Measurements from ENCODE around the gene C1QBP. TPM values are rescaled to one million over a fixed set of nuclear protein-coding genes. Genes with fewer than 3 reads are reported as not detected.

The C1QBP gene
- total and polyA plus RNA-seq, 8 donors: 23.7 to 68.2 (median 46.8) TPM

GRCh38 chr17:5413682-5414081 lies 25.3 kb downstream of the C1QBP start:
- ATAC-seq: peak in 2 of 4 donors; percentile 26 to 59
- DNase-seq: no peak
- Histone ChIP-seq H3K36me3 (peaks cover 0 to 51% (median 13%) of the 10 kb centered on the region in 3 donors), H3K27ac (no peak overlapping the region), H3K4me3 (no peak overlapping the region), H3K4me1 (peaks cover 0 to 18% (median 11%) of the 10 kb centered on the region in 3 donors), H3K9me3 (no peaks in the 10 kb centered on the region), H3K27me3 (no peaks in the 10 kb centered on the region)
- WGBS, 2 donors: 81 to 88% methylated on average over 4 of the region's 4 CpGs
- TF ChIP-seq CTCF (IDR thresholded peaks at IDR 0.05): no peak
- intact Hi-C loops (cut with DNase I): no loop called here
- no peak for FAIRE-seq

- FAIRE-seq (no peak), DNase-seq (no peak), ATAC-seq (no peak)
- TF ChIP-seq CTCF (IDR thresholded peaks at IDR 0.05): no peak
- intact Hi-C loops (cut with DNase I): no loop called here
- peaks cover 0 to 72% (median 32%) of the 10 kb centered on the region in 3 donors for H3K36me3 ChIP-seq
- no peak overlapping the region for H3K4me3 ChIP-seq
- no peaks in the 10 kb centered on the region for H3K4me1 ChIP-seq
- no peaks in the 10 kb centered on the region for H3K27me3 ChIP-seq
- H3K27ac ChIP-seq: no peak overlapping the region
- no peaks in the 10 kb centered on the region for H3K9me3 ChIP-seq
- 96 to 97% methylated on average over 7 of the region's 7 CpGs for WGBS, 2 donors
Measured at GRCh38 chr17:5410594-5411272, 28.2 kb downstream of the C1QBP start.

- H3K27me3 ChIP-seq: no peaks in the 10 kb centered on the region
- no peak for TF ChIP-seq CTCF (IDR thresholded peaks at IDR 0.05)
- H3K9me3 ChIP-seq: no peaks in the 10 kb centered on the region
- intact Hi-C loops (cut with DNase I): no loop called here
- no peak for FAIRE-seq
- no peak for DNase-seq
- no peak overlapping the region for H3K4me3 ChIP-seq
- ATAC-seq: no peak
- no peak overlapping the region for H3K27ac ChIP-seq
- 81 to 82% methylated on average over 5 of the region's 5 CpGs for WGBS, 2 donors
- no peaks in the 10 kb centered on the region for H3K4me1 ChIP-seq
- peaks cover 0 to 79% (median 45%) of the 10 kb centered on the region in 3 donors for H3K36me3 ChIP-seq
Measured at GRCh38 chr17:5408186-5408585, 30.8 kb downstream of the C1QBP start.

- no peaks in the 10 kb centered on the region for H3K9me3 ChIP-seq
- H3K4me3 ChIP-seq: no peak overlapping the region
- intact Hi-C loops (cut with DNase I): no loop called here
- no peak for TF ChIP-seq CTCF (IDR thresholded peaks at IDR 0.05)
- H3K27ac ChIP-seq: no peak overlapping the region
- DNase-seq (no peak), FAIRE-seq (no peak), ATAC-seq (peak in 1 of 4 donors; percentile 15)
- H3K36me3 ChIP-seq: peaks cover 0 to 82% (median 47%) of the 10 kb centered on the region in 3 donors
- no peaks in the 10 kb centered on the region for H3K4me1 ChIP-seq
- 48% methylated on average over 4 of the region's 4 CpGs for whole genome bisulfite sequencing, 2 donors
- H3K27me3 ChIP-seq: no peaks in the 10 kb centered on the region
Measured at GRCh38 chr17:5405400-5405799, 33.6 kb downstream of the C1QBP start.

GRCh38 chr17:5399767-5400166 lies 39.2 kb downstream of the C1QBP start:
- WGBS, 2 donors: 86 to 89% methylated on average over 6 of the region's 6 CpGs
- no peaks in the 10 kb centered on the region for H3K9me3 ChIP-seq

More at GRCh38 chr17:5399767-5400166, 39.2 kb downstream of the C1QBP start:
- ATAC-seq (no peak), DNase-seq (no peak), FAIRE-seq (no peak)
- H3K27ac ChIP-seq: no peak overlapping the region
- intact Hi-C loops (cut with DNase I): no loop called here
- no peaks in the 10 kb centered on the region for H3K4me1 ChIP-seq
- H3K36me3 ChIP-seq: peaks cover 4 to 75% (median 28%) of the 10 kb centered on the region in 3 donors
- no peak overlapping the region for H3K4me3 ChIP-seq
- no peaks in the 10 kb centered on the region for H3K27me3 ChIP-seq
- no peak for TF ChIP-seq CTCF (IDR thresholded peaks at IDR 0.05)
